CD4-positive, alpha-beta memory T cell (primary cell): ENCODE measurements around the gene RNF220. TPM values are rescaled to one million over a fixed set of nuclear protein-coding genes. Genes with fewer than 3 reads are reported as not detected.
A peak's percentile ranks its signal among the peaks of the same experiment; 100 is the strongest.

ENCODE experiments used
- CTCF ChIA-PET: fragments of 350-600 bp; sonication (Branson Sonifier 250); formaldehyde crosslinking; loops from one replicate; lab custom pipeline; 2021; ENCODE audit warnings: inconsistent platforms; ENCODE audit not compliant: partially characterized antibody; lab: Charles Lee
- POLR2A ChIA-PET: fragments of 350-600 bp; sonication (Branson Sonifier 250); formaldehyde crosslinking; loops from one replicate; lab custom pipeline; 2021; ENCODE audit not compliant: partially characterized antibody; lab: Charles Lee
- DNase-seq, 5 donors: peaks; one replicate each; pipeline versions ENCODE4 v3.0.0 to v3.0.0-alpha.2; 2020 to 2022; ENCODE audit warnings: mixed read lengths in 1 of 5
- H3K27ac ChIP-seq: one replicate; pipeline ENCODE4 v1.7.0; 2013; ENCODE audit warnings: low read depth, low read length
- H3K27me3 ChIP-seq: 2 replicates; pipeline ENCODE4 v1.7.0; 2013; ENCODE audit warnings: mild to moderate bottlenecking, low read length, moderate library complexity; ENCODE audit not compliant: insufficient read depth
- H3K36me3 ChIP-seq: 2 replicates; pipeline ENCODE4 v1.7.0; 2013; ENCODE audit warnings: mild to moderate bottlenecking, low read length, moderate library complexity; ENCODE audit not compliant: insufficient read depth
- H3K4me1 ChIP-seq: 2 replicates; pipeline ENCODE4 v1.7.0; 2013; ENCODE audit warnings: mild to moderate bottlenecking, low read length, moderate library complexity; ENCODE audit not compliant: insufficient read depth
- H3K4me3 ChIP-seq, 2 donors: one replicate each; pipeline ENCODE4 v1.7.0; 2013; ENCODE audit warnings: low read length in 2 of 2, mild to moderate bottlenecking in 1 of 2
- H3K9me3 ChIP-seq, 2 donors: one replicate each; pipeline ENCODE4 v1.7.0; 2013; ENCODE audit warnings: low read length in 2 of 2, control low read depth in 1 of 2; ENCODE audit not compliant: control insufficient read depth in 1 of 2
- H3K27ac Mint-ChIP-seq, 7 donors: one replicate each; pipeline ENCODE4 v1.8.0; 2020 to 2021; ENCODE audit warnings: mixed read lengths in 7 of 7, mild to moderate bottlenecking in 6 of 7, inconsistent platforms in 3 of 7, moderate library complexity in 3 of 7
- H3K27me3 Mint-ChIP-seq, 2 donors: one replicate each; pipeline ENCODE4 v1.8.0; 2020 to 2021; ENCODE audit warnings: mixed read lengths in 2 of 2
- H3K36me3 Mint-ChIP-seq, 2 donors: one replicate each; pipeline ENCODE4 v1.8.0; 2020 to 2021; ENCODE audit warnings: mixed read lengths in 2 of 2, inconsistent platforms in 1 of 2, mild to moderate bottlenecking in 1 of 2
- H3K4me1 Mint-ChIP-seq, 4 donors: one replicate each; pipeline ENCODE4 v1.8.0; 2020 to 2021; ENCODE audit warnings: mixed read lengths in 4 of 4, mild to moderate bottlenecking in 1 of 4
- H3K4me3 Mint-ChIP-seq, 8 donors: one replicate each; pipeline ENCODE4 v1.8.0; 2020 to 2021; ENCODE audit warnings: mixed read lengths in 8 of 8, mild to moderate bottlenecking in 7 of 8, moderate library complexity in 6 of 8, inconsistent platforms in 3 of 8
- H3K9me3 Mint-ChIP-seq, 8 donors: one replicate each; pipeline ENCODE4 v1.8.0; 2020 to 2021; ENCODE audit warnings: mixed read lengths in 8 of 8, mild to moderate bottlenecking in 5 of 8, inconsistent platforms in 3 of 8, moderate library complexity in 1 of 8
- intact Hi-C: fragments of 100-400 bp; cut with micrococcal nuclease; formaldehyde crosslinking; loops from one replicate; pipeline ENCODE4 v1.15.1; 2023
- polyA plus RNA-seq, 2 donors: library from polyadenylated mRNA; unstranded; fragments of 300-500 nt; fragmentation: Illumina TruSeq; gene quantifications; one replicate each; pipeline ENCODE4 v1.2.3, GENCODE V29; 2021
- total RNA-seq, 2 experiments: library from RNA; stranded (reverse); gene quantifications; one replicate each; pipeline ENCODE4 v1.2.3, GENCODE V29; 2021

RNF220 gene
- total and polyA plus RNA-seq, 4 experiments from 2014 or later: 74.7 to 125 (median 111) TPM

DNA sequence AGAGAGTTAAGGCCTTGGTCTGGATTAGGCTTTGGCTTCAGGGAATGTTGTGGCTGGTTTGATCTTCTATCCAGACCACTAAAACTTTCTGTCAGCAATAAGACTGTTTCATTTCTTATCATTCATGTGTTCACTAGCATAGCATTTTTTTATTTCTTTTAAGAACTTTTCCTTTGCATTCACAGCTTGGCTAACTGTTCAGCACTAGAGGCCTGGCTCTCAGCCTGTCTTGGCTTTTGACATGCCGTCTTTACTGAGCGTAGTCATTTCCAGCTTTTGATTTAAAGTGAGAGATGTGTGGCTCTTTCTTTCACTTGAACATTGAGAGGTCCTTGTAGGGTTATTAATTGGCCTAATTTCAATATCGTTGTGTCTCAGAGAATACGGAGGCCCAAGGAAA, 62.5 kb downstream of the RNF220 start:
- CTCF ChIA-PET: no interaction called here
- H3K27me3 Mint-ChIP-seq: peaks cover 28 to 33% of the 10 kb centered on the region in 2 donors
- H3K9me3 Mint-ChIP-seq: peaks cover 0 to 16% (median 7%) of the 10 kb centered on the region in 8 donors
- POLR2A ChIA-PET: no interaction called here
- no peak overlapping the region for H3K4me3 Mint-ChIP-seq
- Histone ChIP-seq H3K27ac (no peak overlapping the region), H3K4me3 (no peak overlapping the region), H3K36me3 (no peaks in the 10 kb centered on the region), H3K27me3 (peaks cover 4% of the 10 kb centered on the region), H3K4me1 (no peaks in the 10 kb centered on the region), H3K9me3 (no peaks in the 10 kb centered on the region)
- no peak for DNase-seq
- H3K27ac Mint-ChIP-seq: no peak overlapping the region
- intact Hi-C loops: no loop called here
- H3K36me3 Mint-ChIP-seq: peaks cover 0 to 3% of the 10 kb centered on the region in 2 donors
- H3K4me1 Mint-ChIP-seq: peaks cover 0 to 2% (median 0%) of the 10 kb centered on the region in 4 donors

DNA sequence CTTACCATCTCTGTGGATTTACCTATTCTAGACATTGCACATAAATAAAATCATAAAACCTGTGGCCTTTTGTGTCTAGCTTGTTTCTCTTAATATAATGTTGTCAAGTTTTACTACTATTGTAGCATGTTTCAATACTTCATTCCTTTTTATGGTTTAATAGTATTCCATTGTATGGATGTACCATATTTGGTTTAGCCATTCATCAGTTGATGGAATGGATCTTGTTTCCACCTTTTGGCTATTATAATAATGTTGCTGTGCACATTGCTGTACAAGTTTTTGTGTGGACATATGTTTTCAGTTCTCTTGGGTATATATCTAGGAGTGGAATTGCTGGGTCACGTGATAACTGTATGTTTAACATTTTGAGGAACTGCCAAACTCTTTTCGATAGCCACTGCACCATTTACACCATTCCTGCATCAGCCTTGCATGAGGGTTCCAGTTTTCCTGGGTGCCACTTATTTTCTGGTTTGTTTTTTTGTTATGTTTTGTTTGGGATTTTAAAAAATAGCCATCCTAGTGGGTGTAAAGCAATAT, 66.9 kb downstream of the RNF220 start:
- Histone ChIP-seq H3K9me3 (no peaks in the 10 kb centered on the region), H3K4me1 (no peaks in the 10 kb centered on the region), H3K36me3 (no peaks in the 10 kb centered on the region), H3K4me3 (no peak overlapping the region), H3K27ac (no peak overlapping the region), H3K27me3 (peaks cover 4% of the 10 kb centered on the region)
- POLR2A ChIA-PET: no interaction called here
- peaks cover 0 to 3% of the 10 kb centered on the region in 2 donors for H3K36me3 Mint-ChIP-seq
- CTCF ChIA-PET: no interaction called here
- no peak overlapping the region for H3K4me3 Mint-ChIP-seq
- H3K4me1 Mint-ChIP-seq: peaks cover 0 to 9% (median 2%) of the 10 kb centered on the region in 4 donors
- no peak for DNase-seq
- H3K27ac Mint-ChIP-seq: peak overlapping the region in 1 of 7 donors; percentile 3
- intact Hi-C loops: no loop called here
- peaks cover 0 to 8% (median 4%) of the 10 kb centered on the region in 8 donors for H3K9me3 Mint-ChIP-seq
- H3K27me3 Mint-ChIP-seq: peaks cover 23 to 30% of the 10 kb centered on the region in 2 donors

DNA sequence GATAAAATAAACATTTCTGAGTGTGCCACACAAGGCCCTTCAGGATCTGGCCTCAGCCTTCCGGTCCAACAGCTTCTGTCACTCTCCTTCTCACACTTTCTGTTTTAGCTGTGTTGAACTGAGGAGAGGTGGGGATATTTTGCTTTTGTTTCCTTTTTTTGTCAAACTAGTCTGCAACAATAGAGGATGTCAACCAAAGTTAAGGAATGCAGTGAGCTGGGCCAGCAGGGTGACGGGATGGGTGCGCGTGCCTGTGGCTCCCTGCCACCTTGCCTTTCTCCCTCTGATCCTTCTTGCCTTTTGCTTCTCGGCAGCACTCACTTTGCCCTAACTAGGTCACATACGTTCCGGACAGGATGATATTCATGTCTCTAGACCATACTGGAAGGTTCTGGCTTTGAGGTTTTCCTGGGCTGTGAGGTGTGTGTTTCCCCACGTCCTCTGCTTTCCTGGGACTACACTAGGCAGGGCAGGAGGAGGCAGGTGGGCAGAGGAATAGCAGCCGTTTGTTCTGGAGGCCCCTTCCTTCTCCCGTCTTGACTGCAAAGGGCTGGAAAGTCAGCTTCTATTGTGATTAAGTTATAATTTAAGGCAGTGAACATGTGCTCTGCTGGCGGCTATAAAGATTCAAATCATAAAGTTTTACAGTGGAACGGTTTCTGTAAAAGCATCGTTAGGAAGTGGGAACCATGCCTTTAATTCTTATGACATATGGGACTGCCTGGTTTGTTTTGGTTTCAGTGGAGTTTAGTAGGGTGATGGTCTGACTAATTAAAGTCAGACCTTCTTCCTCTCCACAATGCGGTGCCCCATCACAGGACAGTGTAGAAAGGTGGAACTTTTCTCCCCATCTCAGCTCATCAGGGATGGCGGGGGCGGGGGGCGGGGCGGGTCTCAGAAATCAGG, 67.8 kb downstream of the RNF220 start:
- Mint-ChIP-seq H3K9me3 (peaks cover 0 to 8% (median 4%) of the 10 kb centered on the region in 8 donors), H3K36me3 (peaks cover 0 to 3% of the 10 kb centered on the region in 2 donors), H3K27me3 (peaks cover 23 to 26% of the 10 kb centered on the region in 2 donors), H3K4me3 (peak overlapping the region in 4 of 8 donors; percentile 3 to 46 (median 16)), H3K27ac (peak overlapping the region in 1 of 7 donors; percentile 16), H3K4me1 (peaks cover 0 to 9% (median 2%) of the 10 kb centered on the region in 4 donors)
- no peak overlapping the region for H3K4me3 ChIP-seq
- H3K36me3 ChIP-seq: no peaks in the 10 kb centered on the region
- intact Hi-C loops: no loop called here
- H3K4me1 ChIP-seq: no peaks in the 10 kb centered on the region
- no peaks in the 10 kb centered on the region for H3K9me3 ChIP-seq
- CTCF ChIA-PET: no interaction called here
- no peak overlapping the region for H3K27ac ChIP-seq
- POLR2A ChIA-PET: no interaction called here
- H3K27me3 ChIP-seq: peaks cover 4% of the 10 kb centered on the region
- DNase-seq: no peak

DNA sequence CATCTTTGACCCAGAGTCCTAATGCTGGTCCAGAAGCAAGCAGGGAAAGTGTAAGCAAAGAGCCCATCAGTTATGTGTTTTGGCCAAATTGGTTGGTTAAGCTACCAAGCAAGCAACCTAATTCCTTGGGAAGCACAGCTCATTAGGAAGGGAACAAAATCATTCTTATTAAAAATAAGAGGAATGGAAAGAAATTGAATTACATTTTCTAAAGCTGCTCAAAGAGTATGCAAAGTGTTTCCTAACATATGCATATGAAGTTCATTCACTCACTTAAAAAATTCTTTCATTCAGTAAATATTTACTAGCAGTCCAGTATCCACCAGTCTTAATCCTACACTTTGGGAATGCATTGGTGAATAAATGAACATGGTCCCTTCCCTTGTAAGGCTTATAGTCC, 71.8 kb downstream of the RNF220 start:
- peaks cover 0 to 5% (median under 1%) of the 10 kb centered on the region in 8 donors for H3K9me3 Mint-ChIP-seq
- peaks cover 0 to under 1% of the 10 kb centered on the region in 2 donors for H3K36me3 Mint-ChIP-seq
- H3K27me3 ChIP-seq: no peaks in the 10 kb centered on the region
- CTCF ChIA-PET: no interaction called here
- POLR2A ChIA-PET: no interaction called here
- H3K36me3 ChIP-seq: no peaks in the 10 kb centered on the region
- no peak overlapping the region for H3K4me3 ChIP-seq
- no peaks in the 10 kb centered on the region for H3K4me1 ChIP-seq
- H3K4me1 Mint-ChIP-seq: peaks cover 0 to 9% (median 2%) of the 10 kb centered on the region in 4 donors
- H3K27me3 Mint-ChIP-seq: peaks cover 17 to 20% of the 10 kb centered on the region in 2 donors
- DNase-seq: no peak
- H3K9me3 ChIP-seq: no peaks in the 10 kb centered on the region
- H3K27ac Mint-ChIP-seq: no peak overlapping the region
- H3K27ac ChIP-seq: no peak overlapping the region
- no peak overlapping the region for H3K4me3 Mint-ChIP-seq
- intact Hi-C loops: no loop called here

DNA sequence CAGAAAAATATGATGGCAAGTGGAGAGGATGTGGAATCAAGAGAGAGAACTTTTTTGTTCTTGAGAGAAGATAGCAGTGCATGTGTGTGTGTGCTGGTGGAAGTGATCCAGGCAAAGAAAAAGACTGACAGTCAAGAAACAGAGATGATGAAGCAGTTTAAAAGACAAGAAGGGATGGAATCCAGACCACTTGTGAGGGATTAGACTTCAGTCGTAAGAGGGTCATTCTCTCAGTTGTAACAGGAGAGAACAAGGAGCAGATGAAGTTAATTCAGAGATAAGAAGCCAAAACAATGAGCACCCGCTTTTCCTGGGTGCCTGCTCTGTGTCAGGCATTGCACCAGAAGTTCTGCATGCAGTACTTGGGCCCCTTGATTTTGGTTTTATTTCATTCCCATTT, 76.6 kb downstream of the RNF220 start:
- no peaks in the 10 kb centered on the region for H3K9me3 Mint-ChIP-seq
- Histone ChIP-seq H3K9me3 (no peaks in the 10 kb centered on the region), H3K27me3 (no peaks in the 10 kb centered on the region), H3K36me3 (no peaks in the 10 kb centered on the region), H3K27ac (no peak overlapping the region), H3K4me1 (no peaks in the 10 kb centered on the region), H3K4me3 (no peak overlapping the region)
- H3K36me3 Mint-ChIP-seq: no peaks in the 10 kb centered on the region
- ChIA-PET CTCF (no interaction called here), POLR2A (no interaction called here)
- intact Hi-C loops: no loop called here
- H3K27me3 Mint-ChIP-seq: peaks cover 17 to 30% of the 10 kb centered on the region in 2 donors
- H3K27ac Mint-ChIP-seq: no peak overlapping the region
- DNase-seq: no peak
- H3K4me1 Mint-ChIP-seq: no peaks in the 10 kb centered on the region
- H3K4me3 Mint-ChIP-seq: no peak overlapping the region

- Mint-ChIP-seq H3K4me1 (no peaks in the 10 kb centered on the region), H3K27me3 (peaks cover 17 to 28% of the 10 kb centered on the region in 2 donors), H3K9me3 (no peaks in the 10 kb centered on the region), H3K36me3 (no peaks in the 10 kb centered on the region), H3K27ac (no peak overlapping the region), H3K4me3 (no peak overlapping the region)
- CTCF ChIA-PET: no interaction called here
- Histone ChIP-seq H3K36me3 (no peaks in the 10 kb centered on the region), H3K9me3 (no peaks in the 10 kb centered on the region), H3K27me3 (no peaks in the 10 kb centered on the region), H3K4me1 (no peaks in the 10 kb centered on the region), H3K27ac (no peak overlapping the region), H3K4me3 (no peak overlapping the region)
- intact Hi-C loops: no loop called here
- DNase-seq: no peak
- POLR2A ChIA-PET: no interaction called here
Measured at GRCh38 chr1:44483089-44483874, 78.2 kb downstream of the RNF220 start.

GRCh38 chr1:44484155-44484688, 79.2 kb downstream of the RNF220 start:
- CTCF ChIA-PET: no interaction called here

More at GRCh38 chr1:44484155-44484688, 79.2 kb downstream of the RNF220 start:
- H3K36me3 ChIP-seq: no peaks in the 10 kb centered on the region
- Mint-ChIP-seq H3K4me3 (no peak overlapping the region), H3K4me1 (no peaks in the 10 kb centered on the region), H3K27ac (no peak overlapping the region), H3K27me3 (peaks cover 16 to 33% of the 10 kb centered on the region in 2 donors), H3K36me3 (no peaks in the 10 kb centered on the region), H3K9me3 (peaks cover 0 to 2% (median 0%) of the 10 kb centered on the region in 8 donors)
- intact Hi-C loops: no loop called here
- no peaks in the 10 kb centered on the region for H3K27me3 ChIP-seq
- POLR2A ChIA-PET: no interaction called here
- H3K4me3 ChIP-seq: no peak overlapping the region
- no peaks in the 10 kb centered on the region for H3K4me1 ChIP-seq
- no peak overlapping the region for H3K27ac ChIP-seq
- no peaks in the 10 kb centered on the region for H3K9me3 ChIP-seq
- DNase-seq: no peak
